Activated CD4-positive, alpha-beta T cell treated with anti-CD3 and anti-CD28 coated beads for 36 hours (primary cell): Measurements from ENCODE around the gene CREB3L1. TPM values are rescaled to one million over a fixed set of nuclear protein-coding genes. Genes with fewer than 3 reads are reported as not detected.

ENCODE experiments used
- ATAC-seq: fragments of 200-7000 bp; cut with Tn5 transposase; one replicate; pipeline ENCODE4 v1.10.0; 2021; ENCODE audit warnings: mild to moderate bottlenecking, moderate library complexity
- CTCF ChIA-PET: fragments of 350-600 bp; sonication (Branson Sonifier 250); formaldehyde crosslinking; loops from one replicate; lab custom pipeline; 2021; ENCODE audit warnings: antibody characterized with exemption; lab: Charles Lee
- POLR2A ChIA-PET: fragments of 350-600 bp; sonication (Branson Sonifier 250); formaldehyde crosslinking; loops from one replicate; lab custom pipeline; 2021; ENCODE audit warnings: antibody characterized with exemption, inconsistent platforms; lab: Charles Lee
- DNase-seq: peaks from one replicate; pipeline ENCODE4 v3.0.0-alpha.2; 2020
- H3K27ac Mint-ChIP-seq: one replicate; pipeline ENCODE4 v1.8.0; 2021; ENCODE audit warnings: mixed read lengths
- H3K27me3 Mint-ChIP-seq: one replicate; pipeline ENCODE4 v1.8.0; 2021; ENCODE audit warnings: mixed read lengths
- H3K36me3 Mint-ChIP-seq: one replicate; pipeline ENCODE4 v1.8.0; 2021; ENCODE audit warnings: low read depth, mixed read lengths
- H3K4me1 Mint-ChIP-seq: one replicate; pipeline ENCODE4 v1.8.0; 2021; ENCODE audit warnings: mixed read lengths
- H3K4me3 Mint-ChIP-seq: one replicate; pipeline ENCODE4 v1.8.0; 2021; ENCODE audit warnings: mild to moderate bottlenecking, moderate library complexity, mixed read lengths
- H3K9me3 Mint-ChIP-seq: one replicate; pipeline ENCODE4 v1.8.0; 2021; ENCODE audit warnings: low read depth, mixed read lengths
- intact Hi-C, 2 experiments: fragments of 100-400 bp; cut with DNase I in 1 of 2; cut with micrococcal nuclease in 1 of 2; formaldehyde crosslinking; loops; one replicate each; pipeline versions ENCODE4 v1.14.2 to v1.15.1; 2022 to 2024; cut with DNase I, micrococcal nuclease
- total RNA-seq, 2 experiments: library from RNA; stranded (reverse); gene quantifications; one replicate each; pipeline ENCODE4 v1.2.3, GENCODE V29; 2021

CREB3L1 gene
- total RNA-seq, 2 experiments from 2014 or later = 0.19 TPM; not detected in 1

DNA sequence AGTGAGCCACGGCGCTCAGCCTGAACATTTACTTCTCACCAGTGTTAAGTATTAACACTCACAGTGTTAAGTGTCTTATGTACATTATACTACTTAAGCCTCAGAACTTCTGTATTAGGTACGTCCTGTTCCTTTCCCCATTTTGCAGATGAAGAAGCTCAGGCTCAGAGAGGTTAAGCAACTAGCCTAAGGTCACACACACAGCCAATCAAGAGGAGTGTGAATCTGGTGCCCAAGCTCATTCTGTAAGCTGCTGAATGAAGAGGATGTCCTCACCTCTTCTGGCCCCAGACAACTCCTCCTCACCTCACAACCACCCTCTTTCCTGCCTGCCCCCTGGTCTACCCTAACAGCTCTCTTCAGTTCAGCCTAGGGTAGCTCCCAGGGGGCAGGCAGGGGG lies 29.9 kb downstream of the CREB3L1 start:
- intact Hi-C loops = loop anchor here in 1 of 2 experiments (5.0 to 10.0 kb wide), 2 partner anchors 57 to 340 kb away; no protein-coding TSS in a partner anchor
- H3K27me3 Mint-ChIP-seq = no peaks in the 10 kb centered on the region
- ChIA-PET POLR2A (interaction anchor here (0.9 kb wide), 1 partner anchor 297 kb away, joined by 3 read pairs; no protein-coding TSS in a partner anchor), CTCF (interaction anchor here (0.7 to 12.1 kb wide), 15 partner anchors 8 to 342 kb away, joined by 3 to 230 read pairs (median 4); partner anchors contain the start of gene CHRM4)
- peaks cover 5% of the 10 kb centered on the region for H3K4me1 Mint-ChIP-seq
- DNase-seq = no peak
- ATAC-seq = no peak
- no peaks in the 10 kb centered on the region for H3K36me3 Mint-ChIP-seq
- no peak overlapping the region for H3K27ac Mint-ChIP-seq
- H3K9me3 Mint-ChIP-seq = no peaks in the 10 kb centered on the region
- H3K4me3 Mint-ChIP-seq = no peak overlapping the region

DNA sequence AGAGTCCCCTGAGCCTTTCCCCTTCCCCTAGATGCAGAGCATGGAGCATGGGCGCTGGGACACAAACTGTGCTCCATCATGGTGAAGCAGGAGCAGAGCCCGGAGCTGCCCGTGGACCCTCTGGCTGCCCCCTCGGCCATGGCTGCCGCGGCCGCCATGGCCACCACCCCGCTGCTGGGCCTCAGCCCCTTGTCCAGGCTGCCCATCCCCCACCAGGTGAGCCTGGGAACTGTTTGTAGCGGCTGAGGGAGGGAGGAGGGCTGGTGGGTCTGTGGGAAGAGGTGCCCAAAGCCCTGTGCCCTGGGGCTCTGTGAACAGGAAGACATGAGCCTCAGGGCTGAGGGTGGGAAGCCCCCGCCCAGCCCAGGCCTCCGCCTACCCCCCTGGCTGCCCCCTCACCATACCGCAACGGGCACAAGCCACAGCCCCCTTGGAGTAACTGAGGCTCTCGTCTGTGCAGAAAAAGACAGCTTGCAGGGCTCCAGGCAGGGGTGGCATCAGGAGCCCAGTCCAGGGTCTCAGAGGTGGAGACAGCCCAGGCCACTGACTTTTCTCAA lies 30.4 kb downstream of the CREB3L1 start:
- POLR2A ChIA-PET = interaction anchor here (0.9 kb wide), 1 partner anchor 298 kb away, joined by 3 read pairs; no protein-coding TSS in a partner anchor
- DNase-seq (no peak), ATAC-seq (no peak)
- intact Hi-C loops = loop anchor here (1.0 to 10.0 kb wide), 4 partner anchors 57 to 343 kb away; no protein-coding TSS in a partner anchor
- H3K36me3 Mint-ChIP-seq = no peaks in the 10 kb centered on the region
- peaks cover 5% of the 10 kb centered on the region for H3K4me1 Mint-ChIP-seq
- H3K27ac Mint-ChIP-seq = no peak overlapping the region
- H3K9me3 Mint-ChIP-seq = no peaks in the 10 kb centered on the region
- H3K27me3 Mint-ChIP-seq = no peaks in the 10 kb centered on the region
- no peak overlapping the region for H3K4me3 Mint-ChIP-seq
- CTCF ChIA-PET = interaction anchor here (0.7 to 12.1 kb wide), 19 partner anchors 7 to 343 kb away, joined by 3 to 230 read pairs (median 4); partner anchors contain the start of gene CHRM4

DNA sequence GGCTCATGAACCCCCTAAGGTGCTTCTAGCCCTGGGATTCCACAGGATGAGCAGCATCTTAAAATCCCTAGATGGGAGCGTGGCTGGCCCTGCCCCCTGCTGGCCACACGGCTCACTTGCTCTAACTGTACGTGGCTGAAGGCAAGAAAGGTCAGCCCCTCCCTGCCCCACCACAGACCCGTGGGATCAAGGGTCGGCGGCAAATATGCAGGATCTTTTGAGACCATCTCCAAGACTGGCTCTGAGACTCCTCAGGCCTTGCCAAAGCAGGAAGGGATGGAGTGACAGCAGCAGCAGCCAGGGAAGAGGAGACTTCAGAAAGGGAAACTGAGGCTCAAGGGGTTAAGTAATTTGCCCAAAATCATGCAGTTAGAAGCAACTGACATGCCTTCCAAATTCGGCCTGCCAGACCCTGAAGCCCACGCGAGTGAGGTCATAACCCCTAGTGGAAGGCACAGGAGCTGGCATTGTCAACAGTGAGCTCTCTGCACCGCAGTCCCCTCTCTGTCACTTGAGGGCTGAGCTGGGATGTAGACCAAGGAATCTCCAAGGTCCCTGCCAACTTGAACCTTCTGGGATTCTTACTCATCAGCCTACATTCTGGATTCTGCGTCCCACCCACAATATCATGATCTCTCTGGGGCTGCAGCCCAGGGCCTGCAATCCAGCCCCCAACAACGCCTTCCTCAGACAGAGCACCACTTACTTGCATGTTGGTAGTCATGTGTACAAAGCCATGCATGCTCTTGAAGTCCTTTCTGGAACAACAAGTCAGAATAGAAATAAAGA lies 31.4 kb downstream of the CREB3L1 start:
- Mint-ChIP-seq H3K4me1 (peaks cover 5% of the 10 kb centered on the region), H3K36me3 (no peaks in the 10 kb centered on the region)
- POLR2A ChIA-PET = no interaction called here

GRCh38 chr11:46309814-46310259 lies 32.4 kb downstream of the CREB3L1 start:
- POLR2A ChIA-PET = no interaction called here
- ATAC-seq = peak; percentile 52
- CTCF ChIA-PET = interaction anchor here (0.6 to 12.1 kb wide), 25 partner anchors 9 to 1340 kb away, joined by 3 to 230 read pairs (median 4); partner anchors contain the start of gene CREB3L1

More for the DNA sequence above, 31.4 kb downstream of the CREB3L1 start:
- intact Hi-C loops = loop anchor here (1.0 to 10.0 kb wide), 4 partner anchors 56 to 344 kb away; no protein-coding TSS in a partner anchor
- ATAC-seq (peak; percentile 86), DNase-seq (peak; percentile 85)
- Mint-ChIP-seq H3K27me3 (no peaks in the 10 kb centered on the region), H3K27ac (no peak overlapping the region), H3K4me3 (no peak overlapping the region), H3K9me3 (no peaks in the 10 kb centered on the region)
- CTCF ChIA-PET = interaction anchor here (0.6 to 12.1 kb wide), 28 partner anchors 8 to 437 kb away, joined by 3 to 230 read pairs (median 4); partner anchors contain the start of genes CHRM4 and CREB3L1

DNA sequence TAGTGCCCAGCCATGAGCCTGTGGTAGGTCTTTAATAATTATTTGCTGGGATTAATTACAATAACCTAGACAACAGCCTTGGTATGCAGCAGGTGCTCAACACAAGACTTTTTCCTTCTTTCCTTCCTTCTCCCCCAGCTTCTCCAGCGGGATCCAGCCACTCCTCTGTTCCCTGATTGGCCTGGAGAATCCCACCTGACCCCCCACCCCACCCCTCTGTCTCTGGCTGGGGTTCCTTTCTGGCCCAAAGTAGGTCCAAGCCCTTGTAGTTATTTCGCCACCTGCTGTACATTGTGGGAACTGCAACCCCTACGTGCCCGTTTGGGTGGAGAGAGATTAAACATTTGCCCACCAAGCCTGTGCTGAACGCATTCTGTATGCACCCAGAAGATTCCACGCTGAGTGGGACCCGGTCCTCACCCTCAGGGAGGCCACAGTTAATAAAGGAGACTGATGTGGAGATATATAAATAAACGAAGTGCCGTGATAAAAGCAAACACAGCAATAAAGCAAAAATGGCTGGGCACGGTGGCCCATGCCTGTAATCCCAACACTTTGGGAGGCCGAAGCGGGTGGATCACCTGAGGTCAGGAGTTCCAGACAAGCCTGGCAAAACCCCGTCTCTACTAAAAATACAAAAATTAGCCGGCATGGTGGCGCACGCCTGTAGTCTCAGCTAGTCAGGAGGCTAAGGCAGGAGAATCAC lies 37.7 kb downstream of the CREB3L1 start:
- ATAC-seq = peak; percentile 81
- DNase-seq = peak; percentile 86
- no peaks in the 10 kb centered on the region for H3K36me3 Mint-ChIP-seq
- H3K4me1 Mint-ChIP-seq = peaks cover 16% of the 10 kb centered on the region
- POLR2A ChIA-PET = interaction anchor here (0.6 kb wide), 1 partner anchor 64 kb away, joined by 4 read pairs; no protein-coding TSS in a partner anchor
- H3K27ac Mint-ChIP-seq = no peak overlapping the region
- H3K4me3 Mint-ChIP-seq = no peak overlapping the region
- no peaks in the 10 kb centered on the region for H3K27me3 Mint-ChIP-seq
- no peaks in the 10 kb centered on the region for H3K9me3 Mint-ChIP-seq
- intact Hi-C loops = loop anchor here (1.0 to 10.0 kb wide), 7 partner anchors 68 to 440 kb away; partner anchors contain the start of gene PHF21A (in 2 of the 2)
- CTCF ChIA-PET = interaction anchor here (0.5 to 12.1 kb wide), 19 partner anchors 8 to 231 kb away, joined by 3 to 230 read pairs (median 4); no protein-coding TSS in a partner anchor

More at GRCh38 chr11:46309814-46310259, 32.4 kb downstream of the CREB3L1 start:
- no peak overlapping the region for H3K4me3 Mint-ChIP-seq
- no peaks in the 10 kb centered on the region for H3K9me3 Mint-ChIP-seq
- no peaks in the 10 kb centered on the region for H3K36me3 Mint-ChIP-seq
- intact Hi-C loops = loop anchor here (5.0 to 10.0 kb wide), 4 partner anchors 55 to 435 kb away; partner anchors contain the start of gene PHF21A (in 1 of the 2)
- peak; percentile 27 for DNase-seq
- H3K4me1 Mint-ChIP-seq = peaks cover 5% of the 10 kb centered on the region
- H3K27me3 Mint-ChIP-seq = no peaks in the 10 kb centered on the region
- H3K27ac Mint-ChIP-seq = no peak overlapping the region

- DNase-seq (no peak), ATAC-seq (no peak)
- Mint-ChIP-seq H3K36me3 (no peaks in the 10 kb centered on the region), H3K27me3 (no peaks in the 10 kb centered on the region), H3K9me3 (no peaks in the 10 kb centered on the region), H3K4me3 (no peak overlapping the region), H3K4me1 (peaks cover 16% of the 10 kb centered on the region), H3K27ac (no peak overlapping the region)
- ChIA-PET POLR2A (interaction anchor here (0.6 kb wide), 1 partner anchor 65 kb away, joined by 4 read pairs; no protein-coding TSS in a partner anchor), CTCF (interaction anchor here (0.5 to 12.1 kb wide), 17 partner anchors 9 to 350 kb away, joined by 3 to 230 read pairs (median 4); no protein-coding TSS in a partner anchor)
- intact Hi-C loops = loop anchor here (1.0 to 10.0 kb wide), 7 partner anchors 69 to 441 kb away; partner anchors contain the start of gene PHF21A (in 2 of the 2)
Observed at GRCh38 chr11:46315783-46316563, 38.5 kb downstream of the CREB3L1 start.

DNA sequence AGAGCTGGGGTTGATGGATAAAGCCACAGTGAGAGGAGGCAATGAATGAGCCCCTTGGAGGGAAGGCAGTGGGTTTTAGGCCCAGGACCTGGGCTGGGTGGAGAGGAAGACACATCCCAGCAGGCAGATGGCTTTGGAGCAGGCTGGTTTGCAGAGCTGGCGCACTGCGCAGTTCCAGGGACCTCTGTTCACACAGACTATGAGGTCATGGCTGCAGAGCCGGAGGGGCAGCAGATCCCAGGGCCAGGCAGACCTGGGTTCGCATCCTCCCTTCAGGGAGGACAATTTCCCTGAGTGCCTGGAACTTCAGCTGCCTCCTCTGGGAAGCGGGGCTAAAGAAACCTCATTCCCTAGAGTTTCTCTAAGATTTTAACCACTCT lies 41.6 kb downstream of the CREB3L1 start:
- Mint-ChIP-seq H3K36me3 (no peaks in the 10 kb centered on the region), H3K4me3 (peak overlapping the region; percentile 6), H3K27me3 (no peaks in the 10 kb centered on the region), H3K4me1 (peaks cover 16% of the 10 kb centered on the region), H3K27ac (peak overlapping the region; percentile 86), H3K9me3 (no peaks in the 10 kb centered on the region)
- ATAC-seq (no peak), DNase-seq (no peak)
- ChIA-PET CTCF (interaction anchor here (0.6 to 3.9 kb wide), 13 partner anchors 10 to 203 kb away, joined by 3 to 34 read pairs (median 4); partner anchors contain the start of gene DGKZ), POLR2A (interaction anchor here (1.1 kb wide), 1 partner anchor 198 kb away, joined by 3 read pairs; the partner anchor contains the start of gene PHF21A)
- intact Hi-C loops = loop anchor here (5.0 to 10.0 kb wide), 3 partner anchors 194 to 444 kb away; partner anchors contain the start of gene PHF21A (in 2 of the 2)

DNA sequence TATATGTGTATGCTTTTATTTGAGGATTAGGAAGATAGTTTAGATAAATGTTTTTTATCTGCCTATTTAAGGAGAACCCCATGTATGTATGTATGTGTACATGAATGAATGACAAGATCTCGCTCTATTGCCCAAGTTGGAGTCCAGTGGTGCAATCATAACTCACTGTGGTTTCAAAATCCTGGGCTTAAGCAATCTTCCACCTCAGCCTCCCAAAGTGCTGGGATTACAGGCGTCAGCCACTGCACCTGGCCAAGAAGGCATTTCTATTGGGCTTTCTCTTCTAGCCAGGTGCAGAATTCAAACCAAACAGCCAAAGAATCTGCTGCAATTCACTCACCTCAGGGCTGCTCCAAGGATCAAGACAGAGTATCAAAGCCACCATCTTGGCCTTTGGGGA lies 44.3 kb downstream of the CREB3L1 start:
- Mint-ChIP-seq H3K9me3 (no peaks in the 10 kb centered on the region), H3K4me3 (no peak overlapping the region), H3K27ac (no peak overlapping the region), H3K27me3 (no peaks in the 10 kb centered on the region), H3K4me1 (peaks cover 14% of the 10 kb centered on the region), H3K36me3 (no peaks in the 10 kb centered on the region)
- ATAC-seq = no peak
- intact Hi-C loops = no loop called here
- no peak for DNase-seq
- ChIA-PET CTCF (interaction anchor here (0.6 to 3.3 kb wide), 3 partner anchors 8 to 83 kb away, joined by 3 to 12 read pairs (median 9); no protein-coding TSS in a partner anchor), POLR2A (no interaction called here)

GRCh38 chr11:46322759-46323158 lies 45.3 kb downstream of the CREB3L1 start:
- Mint-ChIP-seq H3K27ac (no peak overlapping the region), H3K4me3 (no peak overlapping the region), H3K36me3 (no peaks in the 10 kb centered on the region), H3K9me3 (no peaks in the 10 kb centered on the region), H3K27me3 (no peaks in the 10 kb centered on the region), H3K4me1 (peaks cover 18% of the 10 kb centered on the region)
- DNase-seq (peak; percentile 63), ATAC-seq (peak; percentile 52)
- ChIA-PET CTCF (interaction anchor here (1.1 to 3.3 kb wide), 3 partner anchors 9 to 86 kb away, joined by 3 to 12 read pairs (median 9); no protein-coding TSS in a partner anchor), POLR2A (no interaction called here)
- intact Hi-C loops = no loop called here
